GM21723 (cell line): ENCODE measurements around the gene PLOD1.
"Not testable (repeated sequence)": the region's sequence is repeated elsewhere in the genome, so short reads cannot be mapped to it uniquely, and the experiment has no call there.

Source experiments
- ATAC-seq: cut with Tn5 transposase; IDR thresholded peaks from one replicate; pipeline ENCODE4 v1.9.1; 2021; ENCODE audit warnings: mild to moderate bottlenecking, moderate library complexity; ENCODE audit not compliant: unreplicated experiment

PLOD1 gene

GRCh38 chr1:11938722-11939526 is 4.4 kb downstream of the PLOD1 start:
- ATAC-seq: no peak

GRCh38 chr1:11939794-11940193 is 5.3 kb downstream of the PLOD1 start:
- ATAC-seq: not testable (repeated sequence)

GRCh38 chr1:11940260-11940921 is 5.9 kb downstream of the PLOD1 start:
- no peak for ATAC-seq

- ATAC-seq: no peak
These were observed 7.8 kb downstream of the PLOD1 start for GRCh38 chr1:11942280-11942679.

GRCh38 chr1:11943619-11944018 is 9.1 kb downstream of the PLOD1 start:
- no peak for ATAC-seq

- ATAC-seq: no peak
These were observed 9.9 kb downstream of the PLOD1 start for GRCh38 chr1:11944358-11944931.

GRCh38 chr1:11946647-11947046 is 12.1 kb downstream of the PLOD1 start:
- ATAC-seq: no peak

GRCh38 chr1:11948822-11949458 is 14.4 kb downstream of the PLOD1 start:
- ATAC-seq: no peak

- no peak for ATAC-seq
These were observed 17.4 kb downstream of the PLOD1 start for GRCh38 chr1:11951901-11952300.

GRCh38 chr1:11952455-11953109 is 18.1 kb downstream of the PLOD1 start:
- ATAC-seq: no peak

GRCh38 chr1:11955221-11955620 is 20.7 kb downstream of the PLOD1 start:
- no peak for ATAC-seq

- no peak for ATAC-seq
These were observed 22.9 kb downstream of the PLOD1 start for GRCh38 chr1:11957398-11957797.

GRCh38 chr1:11957897-11958296 is 23.4 kb downstream of the PLOD1 start:
- ATAC-seq: no peak

- ATAC-seq: no peak
These were observed 25.8 kb downstream of the PLOD1 start for GRCh38 chr1:11960276-11960675.

GRCh38 chr1:11960715-11961114 is 26.2 kb downstream of the PLOD1 start:
- ATAC-seq: no peak

- ATAC-seq: no peak
These were observed 26.7 kb downstream of the PLOD1 start for GRCh38 chr1:11961230-11961629.

- ATAC-seq: no peak
These were observed 29.1 kb downstream of the PLOD1 start for GRCh38 chr1:11963622-11964021.

- no peak for ATAC-seq
These were observed 30.1 kb downstream of the PLOD1 start for GRCh38 chr1:11964656-11965055.

- no peak for ATAC-seq
These were observed 32.6 kb downstream of the PLOD1 start for GRCh38 chr1:11967028-11967547.

GRCh38 chr1:11970441-11971185 is 36.1 kb downstream of the PLOD1 start:
- ATAC-seq: no peak
